GM15510 (cell line): Measurements from ENCODE around the gene SPAG6.

Experiments
- POLR2A ChIP-seq: IDR thresholded peaks from 3 replicates; pipeline ENCODE4 v1.6.1; 2011; ENCODE audit warnings: borderline replicate concordance; ENCODE audit not compliant: insufficient read length; ENCODE audit errors: extremely low read depth

The SPAG6 gene

DNA sequence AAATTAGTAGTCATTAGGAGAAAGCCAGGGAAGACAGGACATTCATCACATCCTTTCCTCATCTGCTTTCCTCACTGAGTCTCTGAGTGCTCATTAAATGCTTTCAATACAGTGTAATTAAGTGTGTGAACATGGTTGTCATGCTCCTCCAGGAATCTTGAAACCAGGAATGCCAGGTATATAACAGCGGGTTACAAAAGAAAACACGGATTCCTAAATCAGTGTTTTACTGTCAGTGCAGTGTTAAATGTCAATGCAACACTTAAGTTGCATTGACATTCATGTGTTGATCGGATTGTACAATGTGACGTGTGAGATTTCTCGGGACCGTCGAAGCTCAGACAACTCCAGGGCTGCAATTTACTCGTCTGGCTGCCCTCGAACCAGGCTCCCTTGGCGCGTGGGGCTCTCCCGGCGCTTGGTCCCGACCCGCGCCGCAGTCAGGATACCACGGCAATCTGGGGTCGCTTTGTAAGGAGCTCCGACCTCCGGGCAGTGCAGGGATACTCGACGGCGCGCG lies 455 bp upstream of the SPAG6 start:
- no peak for TF ChIP-seq POLR2A

DNA sequence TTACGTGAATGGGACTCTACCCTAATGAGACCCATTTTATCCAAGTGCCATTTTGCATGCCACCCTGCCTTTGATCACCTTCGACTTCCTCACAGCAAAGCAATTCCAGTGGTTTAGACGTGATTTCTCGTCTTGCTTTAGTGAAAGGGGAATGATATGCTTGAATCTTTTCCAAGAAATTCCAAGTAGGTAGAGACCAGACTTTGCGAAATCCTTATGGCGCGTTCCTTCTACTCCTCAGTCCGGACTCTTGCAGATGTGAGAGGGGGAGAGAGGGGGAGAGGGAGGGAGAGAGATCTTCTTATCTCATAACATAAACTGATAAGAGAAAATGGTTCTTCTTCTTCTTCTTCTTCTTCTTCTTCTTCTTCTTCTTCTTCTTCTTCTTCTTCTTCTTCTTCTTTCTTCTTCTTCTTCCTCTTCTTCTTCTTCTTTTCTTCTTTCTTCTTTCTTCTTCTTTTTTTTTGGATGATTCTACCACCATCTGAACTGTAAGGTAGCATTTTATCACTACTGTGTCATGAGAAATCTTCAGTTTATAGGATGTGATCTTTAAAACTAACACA lies 883 bp downstream of the SPAG6 start:
- TF ChIP-seq POLR2A: no peak

DNA sequence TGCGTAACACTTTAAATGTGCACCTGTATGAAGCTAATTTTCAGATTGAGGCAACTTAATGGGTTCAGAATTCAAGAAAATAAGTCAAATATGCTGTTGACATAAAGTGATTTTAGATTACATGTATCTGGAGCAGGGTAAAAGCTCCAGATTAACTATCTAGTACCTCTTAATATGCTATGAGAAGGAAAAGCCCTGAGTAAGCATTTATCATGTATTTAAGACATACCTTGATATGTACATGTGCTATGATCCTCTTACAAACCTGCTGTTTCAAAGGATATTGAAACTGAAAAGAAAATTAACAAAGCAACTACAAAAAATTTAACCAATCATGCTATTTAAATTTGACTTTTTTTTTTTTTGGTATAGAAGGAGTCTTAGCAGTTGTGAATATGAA lies 4.5 kb downstream of the SPAG6 start:
- no peak for TF ChIP-seq POLR2A

DNA sequence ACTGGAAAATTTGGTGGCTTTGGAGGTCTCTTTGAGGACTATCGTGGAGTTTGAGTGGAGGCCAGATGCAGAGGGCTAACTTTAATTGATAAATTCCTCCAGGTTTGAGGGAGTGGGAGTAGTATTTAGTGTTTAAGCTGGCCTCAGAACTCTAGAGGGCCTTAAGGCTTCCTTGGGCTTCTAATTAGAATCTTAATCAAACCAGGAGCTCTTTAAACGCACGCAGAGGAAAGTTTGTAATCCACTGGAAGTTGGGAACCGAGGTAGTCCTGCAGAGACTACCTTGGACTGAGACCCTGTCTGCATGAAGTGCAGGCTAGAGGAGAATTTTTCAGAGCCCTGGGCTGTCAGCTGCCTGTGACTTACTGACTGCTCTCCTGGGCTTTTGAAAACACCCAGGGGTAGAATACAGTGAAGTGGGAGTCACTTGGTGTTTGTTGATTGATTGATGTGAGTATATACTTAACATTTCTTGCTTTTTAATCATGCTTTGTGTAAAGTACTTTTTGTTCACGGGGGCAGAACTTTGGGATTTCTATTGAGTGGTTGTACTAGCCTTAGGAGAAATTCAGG lies 5.9 kb downstream of the SPAG6 start:
- no peak for TF ChIP-seq POLR2A

DNA sequence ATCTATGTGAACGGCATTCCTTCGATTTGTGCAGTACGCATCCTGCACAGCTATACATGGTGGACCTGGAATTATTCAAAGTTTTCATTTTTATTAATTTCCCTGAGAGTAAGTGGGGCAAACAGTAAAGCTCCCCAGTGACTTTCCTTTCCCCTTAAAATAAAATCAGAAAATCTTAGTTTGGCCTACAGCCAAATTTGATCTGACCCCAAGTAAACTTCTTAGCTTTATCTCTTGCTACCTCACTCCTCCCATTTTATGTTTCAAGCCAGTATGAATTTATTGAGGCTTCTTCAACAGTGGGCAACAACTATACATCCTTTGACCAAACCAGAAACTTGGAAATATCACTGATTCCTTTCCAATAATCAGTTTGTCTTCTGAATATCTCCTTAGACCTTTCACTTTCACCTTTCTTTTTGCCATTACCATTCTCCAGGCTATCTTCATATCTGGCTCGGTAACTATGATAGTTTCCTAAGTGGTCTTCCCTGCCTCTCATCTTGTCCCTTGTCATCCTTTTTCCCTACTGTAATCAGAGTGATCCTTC lies 11.1 kb downstream of the SPAG6 start:
- TF ChIP-seq POLR2A: no peak

DNA sequence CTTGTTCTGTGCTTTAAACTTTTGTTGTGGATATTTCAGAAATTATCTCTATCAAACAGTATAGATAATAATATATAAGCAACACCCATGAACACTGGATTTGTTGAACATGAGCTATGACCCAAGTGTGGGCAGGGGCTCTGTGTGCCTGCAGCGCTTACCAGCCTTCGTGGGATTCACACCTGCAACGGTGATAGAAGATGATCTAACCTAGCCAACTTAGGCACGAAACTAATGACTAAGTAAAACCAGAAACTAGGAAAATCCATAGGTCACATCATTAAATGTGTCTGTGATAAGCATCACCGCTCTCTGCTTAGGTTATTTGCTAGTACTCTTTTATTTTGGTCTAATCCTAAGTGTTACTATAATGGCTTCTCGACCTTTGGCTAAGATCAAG lies 18.0 kb downstream of the SPAG6 start:
- TF ChIP-seq POLR2A: no peak

DNA sequence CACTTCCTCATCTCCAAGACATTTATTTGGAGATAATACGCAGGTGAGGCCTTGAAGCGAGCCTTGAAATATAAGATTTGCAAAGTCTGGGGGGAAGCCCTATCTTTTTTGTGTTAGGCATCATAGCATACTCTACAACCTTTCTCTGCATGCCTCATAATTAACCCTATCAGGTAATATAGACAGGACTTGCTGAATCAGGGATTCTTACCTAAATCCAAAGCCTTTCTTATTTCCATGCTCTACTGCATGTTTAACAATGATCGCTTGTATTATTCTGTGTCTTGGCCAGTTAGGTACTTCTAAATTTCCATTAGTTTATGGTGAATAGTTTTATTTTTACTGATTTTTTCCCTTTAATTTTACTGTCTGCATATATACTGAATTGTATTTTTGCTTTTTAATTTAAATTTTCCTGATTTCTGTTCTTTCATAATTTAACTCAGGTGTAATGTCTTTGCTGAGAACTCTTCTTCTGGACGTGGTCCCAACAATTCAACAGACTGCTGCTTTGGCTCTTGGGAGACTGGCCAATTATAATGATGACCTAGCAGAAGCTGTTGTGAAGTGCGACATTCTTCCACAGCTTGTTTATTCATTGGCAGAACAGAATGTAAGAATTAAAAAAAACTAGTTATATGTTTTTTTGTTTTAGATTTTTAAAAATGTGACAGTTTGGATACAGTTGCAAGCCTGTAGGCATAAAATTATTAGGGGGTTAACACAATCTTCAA lies 19.3 kb downstream of the SPAG6 start:
- no peak for TF ChIP-seq POLR2A

DNA sequence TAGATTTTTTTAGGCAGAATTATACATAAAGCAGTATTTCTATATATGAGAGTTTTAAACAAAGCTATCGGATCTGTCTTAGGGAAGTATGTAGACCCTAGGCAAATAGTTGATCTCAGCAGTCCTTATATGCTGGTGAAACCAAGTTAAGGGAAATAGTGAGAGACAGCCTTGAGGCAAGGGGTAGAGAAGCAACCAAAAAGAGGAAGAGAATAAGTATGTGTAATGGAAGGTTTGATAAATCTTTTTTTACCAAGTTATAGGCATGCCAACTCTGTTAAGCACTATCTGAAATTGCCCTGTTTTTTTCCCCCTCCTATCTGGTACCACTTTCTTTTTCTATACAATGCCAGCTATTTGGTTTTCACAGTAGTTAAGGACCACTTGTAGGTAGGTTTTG lies 19.9 kb downstream of the SPAG6 start:
- no peak for TF ChIP-seq POLR2A

DNA sequence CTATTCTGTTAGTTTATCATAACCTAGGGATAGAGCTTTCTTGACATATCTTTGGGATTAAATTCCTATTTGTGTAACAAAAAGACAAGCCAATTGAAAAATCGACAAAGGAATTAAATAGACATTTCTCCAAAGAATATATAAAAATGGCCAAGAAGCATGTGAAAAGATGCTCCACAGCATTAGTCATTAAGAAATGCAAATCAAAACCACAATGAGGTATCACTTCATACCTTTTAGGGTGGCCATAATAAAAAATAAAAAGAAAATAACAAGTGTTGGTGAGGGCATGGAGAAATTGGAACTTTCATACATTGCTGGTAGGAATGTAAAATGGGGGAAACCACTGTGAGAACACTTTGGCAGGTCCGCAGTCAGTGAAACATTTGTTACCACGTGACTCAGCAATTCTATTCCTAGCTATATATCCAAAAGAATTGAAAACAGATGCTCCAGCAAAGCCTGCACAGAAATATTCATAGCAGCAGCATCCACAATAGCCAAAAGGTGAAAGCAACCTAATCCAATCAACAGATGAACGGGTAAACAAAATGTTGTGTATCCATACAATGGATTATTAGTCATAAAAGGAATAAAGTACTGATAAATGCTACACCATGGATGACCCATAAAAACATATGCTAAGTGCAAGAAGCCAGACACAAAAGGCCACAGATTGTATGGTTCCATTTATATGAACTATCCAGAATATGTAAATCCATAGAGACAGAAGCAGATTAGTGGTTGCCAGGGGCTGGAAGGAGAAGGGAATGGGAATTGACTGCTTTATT lies 20.5 kb downstream of the SPAG6 start:
- no peak for TF ChIP-seq POLR2A

DNA sequence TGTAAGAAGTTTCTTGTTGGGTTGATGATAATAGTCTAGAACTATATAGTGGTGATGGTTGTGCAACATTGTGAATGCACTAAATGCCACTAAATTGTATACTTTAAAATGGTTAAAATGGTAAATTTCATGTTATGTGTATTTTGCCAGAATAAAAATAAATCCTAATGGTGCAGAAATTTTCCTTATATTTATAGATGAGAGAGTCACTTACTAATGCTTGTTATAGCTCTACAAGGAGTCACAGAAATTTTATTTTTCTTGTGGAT lies 21.1 kb downstream of the SPAG6 start:
- no peak for TF ChIP-seq POLR2A

DNA sequence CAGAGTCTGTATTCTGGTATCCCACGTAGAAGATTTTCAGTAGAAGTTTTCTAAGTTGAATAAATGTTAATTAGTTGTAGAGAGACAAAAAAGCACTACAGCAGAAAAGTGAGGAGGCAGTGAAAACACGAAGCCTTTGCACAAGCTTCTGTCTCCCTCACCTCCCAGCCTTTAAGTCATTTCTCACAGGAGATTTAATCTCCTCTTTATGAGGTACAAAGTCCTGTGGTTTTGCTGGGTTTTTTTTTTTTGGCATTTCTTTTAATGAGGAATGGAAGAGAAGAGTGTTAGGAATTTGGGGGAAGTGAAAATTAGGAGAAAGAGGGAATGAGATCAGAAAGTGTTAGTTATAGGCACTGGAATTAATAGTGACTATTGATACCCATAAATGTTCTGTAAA lies 21.5 kb downstream of the SPAG6 start:
- TF ChIP-seq POLR2A: no peak

DNA sequence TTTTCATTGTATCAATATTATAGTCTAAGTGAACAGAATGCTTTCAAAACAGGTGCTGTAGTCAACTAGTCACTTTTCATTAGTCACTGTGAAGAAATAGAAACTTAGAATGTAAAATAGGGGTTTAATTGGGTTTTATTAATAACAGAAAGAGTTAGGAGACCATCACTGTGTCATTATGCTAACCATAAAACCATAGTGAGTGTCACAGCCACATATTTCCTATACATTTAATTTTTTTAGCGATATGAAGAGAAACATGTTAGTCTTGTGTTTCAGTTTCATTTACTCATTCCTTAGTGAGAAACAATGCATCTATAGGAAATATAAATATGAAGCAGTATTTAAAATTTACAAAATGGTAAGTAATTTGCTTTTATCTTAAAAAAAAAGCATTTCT lies 22.2 kb downstream of the SPAG6 start:
- TF ChIP-seq POLR2A: no peak

DNA sequence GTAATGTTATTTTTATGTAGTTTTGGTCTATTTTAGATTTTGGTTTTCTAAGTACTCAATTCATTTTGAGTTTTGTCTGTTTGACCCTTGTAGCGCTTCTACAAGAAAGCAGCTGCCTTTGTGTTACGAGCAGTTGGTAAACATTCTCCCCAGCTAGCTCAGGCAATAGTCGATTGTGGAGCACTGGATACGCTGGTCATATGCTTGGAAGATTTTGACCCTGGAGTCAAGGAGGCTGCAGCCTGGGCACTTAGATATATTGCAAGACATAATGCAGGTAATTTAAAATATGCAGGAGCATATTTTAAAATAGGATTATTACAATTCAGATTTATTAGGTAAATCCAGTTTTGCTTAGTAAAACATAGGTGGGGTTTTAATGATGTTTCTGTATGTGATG lies 23.1 kb downstream of the SPAG6 start:
- TF ChIP-seq POLR2A: no peak

DNA sequence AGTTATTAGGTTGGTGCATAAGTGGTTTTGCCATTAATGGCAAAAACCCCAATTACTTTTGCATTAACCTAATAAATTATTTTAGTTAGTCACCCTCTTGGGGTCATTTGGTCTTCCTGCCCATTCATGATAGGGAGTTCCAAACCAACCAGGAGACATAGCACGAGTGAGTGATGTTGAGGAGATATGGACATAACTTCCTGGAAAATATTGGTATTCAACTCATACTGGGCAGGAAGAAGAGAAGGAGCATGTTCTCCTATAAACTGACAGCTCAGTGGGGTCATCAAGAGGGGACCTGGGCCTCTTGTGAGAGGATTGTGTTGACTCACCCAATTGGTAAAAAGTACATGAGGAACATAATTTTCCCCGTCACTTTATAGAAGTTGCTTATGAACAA lies 23.7 kb downstream of the SPAG6 start:
- no peak for TF ChIP-seq POLR2A

DNA sequence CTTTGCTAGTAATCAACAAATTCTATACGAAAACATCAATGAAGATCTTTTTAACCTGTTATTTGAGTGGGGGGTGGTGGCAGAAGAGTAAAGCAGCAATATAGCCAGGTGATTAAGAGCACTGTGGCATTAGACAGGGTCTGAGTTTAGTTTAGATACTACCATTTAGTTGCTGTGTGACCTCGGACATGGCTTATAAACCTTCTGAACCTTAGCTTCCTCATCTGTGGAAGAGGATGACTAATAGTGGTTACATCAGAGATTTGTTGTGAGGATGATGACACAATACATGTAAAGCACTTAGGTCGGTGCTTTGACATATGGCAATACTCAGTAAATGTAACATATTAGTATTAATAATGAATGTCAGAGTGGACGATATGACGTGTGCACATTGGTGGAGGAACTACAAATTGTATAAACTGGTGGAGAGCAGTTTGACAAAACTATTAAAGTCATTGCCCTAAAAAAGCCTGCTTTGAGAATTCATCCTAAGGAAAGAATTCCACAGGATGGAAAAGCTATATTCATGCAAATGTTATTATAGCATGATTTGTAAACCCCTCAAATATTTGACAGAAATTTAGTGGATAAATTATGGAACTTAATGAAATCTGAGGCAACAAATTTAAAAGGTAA lies 24.3 kb downstream of the SPAG6 start:
- TF ChIP-seq POLR2A: no peak
